Measurements from ENCODE around the gene IL10RA.
"Not testable (repeated sequence)": the region's sequence is repeated elsewhere in the genome, so short reads cannot be mapped to it uniquely, and the experiment has no call there.

IL10RA gene

DNA sequence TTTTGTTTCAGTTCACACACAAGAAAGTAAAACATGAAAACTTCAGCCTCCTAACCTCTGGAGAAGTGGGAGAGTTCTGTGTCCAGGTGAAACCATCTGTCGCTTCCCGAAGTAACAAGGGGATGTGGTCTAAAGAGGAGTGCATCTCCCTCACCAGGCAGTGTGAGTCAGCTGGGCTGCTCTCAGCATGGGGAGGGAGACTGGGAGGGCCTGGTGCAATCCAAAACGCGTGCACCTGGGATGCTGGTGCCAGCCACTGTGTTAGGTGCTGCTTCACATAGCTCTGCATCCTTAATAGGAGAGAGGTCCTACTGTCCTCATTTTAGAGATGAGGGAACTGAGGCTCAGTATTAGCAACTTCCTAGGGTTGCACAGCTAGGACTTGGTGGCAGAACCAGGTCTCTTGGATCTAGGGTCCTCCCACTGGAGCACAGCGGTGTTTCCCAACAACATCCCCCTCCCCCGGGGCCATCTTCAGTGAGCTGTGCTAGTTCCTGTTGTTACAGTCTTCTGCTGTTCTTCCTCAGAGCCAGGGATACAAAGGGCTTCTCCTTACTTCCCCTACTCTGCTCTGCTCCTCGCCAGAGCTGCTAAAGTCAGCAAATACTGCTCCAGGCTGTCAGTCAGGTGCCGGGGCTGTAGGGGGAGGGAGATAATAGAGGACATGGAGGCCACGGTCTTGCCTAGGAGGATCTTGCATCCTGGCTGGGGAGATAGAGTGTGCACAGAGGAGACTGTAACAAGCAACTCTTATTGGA is 8.0 kb downstream of the IL10RA start:
- DNase-seq, result no peak

DNA sequence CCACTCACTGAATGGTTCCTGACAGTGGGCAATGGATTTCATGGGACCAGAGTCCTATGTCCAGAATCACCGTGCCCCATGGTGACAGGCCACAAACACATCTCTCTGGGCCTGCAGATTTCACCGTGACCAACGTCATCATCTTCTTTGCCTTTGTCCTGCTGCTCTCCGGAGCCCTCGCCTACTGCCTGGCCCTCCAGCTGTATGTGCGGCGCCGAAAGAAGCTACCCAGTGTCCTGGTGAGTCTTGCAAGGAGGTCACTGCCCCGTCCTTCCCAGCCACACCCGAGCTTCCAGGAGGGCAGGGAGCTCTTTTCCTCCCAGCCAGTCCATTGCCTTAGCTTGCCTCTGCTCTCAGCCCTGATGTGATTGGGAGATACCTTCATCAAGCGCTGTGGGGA is 9.3 kb downstream of the IL10RA start:
- DNase-seq, result no peak

DNA sequence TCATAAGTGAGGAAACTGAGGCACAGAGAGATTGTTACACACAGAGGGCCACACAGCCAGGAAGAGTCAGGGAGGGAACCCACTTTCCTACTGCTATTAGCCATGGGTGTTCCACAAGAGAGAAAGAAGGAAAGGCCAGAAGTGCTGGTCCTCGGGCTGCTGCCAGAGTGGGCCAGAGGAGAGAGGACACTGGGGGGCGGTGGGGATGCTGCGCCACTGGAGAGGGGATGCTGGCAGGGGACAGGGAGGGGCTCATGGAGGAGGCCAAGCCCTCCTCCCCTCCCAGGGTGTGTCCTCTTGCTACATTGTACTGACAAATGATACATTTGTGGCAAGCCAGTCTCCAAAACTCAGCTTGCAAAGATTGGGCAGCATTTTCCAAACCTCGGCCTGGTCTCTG is 9.9 kb downstream of the IL10RA start:
- no peak for DNase-seq

DNA sequence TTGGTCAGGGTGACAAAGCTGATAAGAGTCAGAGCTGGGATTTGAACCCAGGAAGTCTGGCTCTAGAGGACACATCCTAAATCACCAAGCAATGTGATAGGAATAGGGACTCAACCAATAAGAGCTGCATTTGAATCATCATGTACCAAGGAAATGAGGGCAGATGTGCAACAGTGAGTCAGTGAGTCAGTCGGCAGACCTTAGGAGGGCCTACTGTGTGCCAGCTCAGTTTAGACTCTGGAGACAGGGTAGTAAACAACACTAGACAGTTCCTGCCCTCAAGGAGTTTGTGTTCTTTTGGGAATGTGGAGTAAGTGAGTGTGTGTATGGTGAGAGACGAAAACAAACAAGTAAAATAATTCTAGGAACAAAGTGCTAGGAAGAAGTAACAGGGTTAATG is 11.2 kb downstream of the IL10RA start:
- no peak for DNase-seq

DNA sequence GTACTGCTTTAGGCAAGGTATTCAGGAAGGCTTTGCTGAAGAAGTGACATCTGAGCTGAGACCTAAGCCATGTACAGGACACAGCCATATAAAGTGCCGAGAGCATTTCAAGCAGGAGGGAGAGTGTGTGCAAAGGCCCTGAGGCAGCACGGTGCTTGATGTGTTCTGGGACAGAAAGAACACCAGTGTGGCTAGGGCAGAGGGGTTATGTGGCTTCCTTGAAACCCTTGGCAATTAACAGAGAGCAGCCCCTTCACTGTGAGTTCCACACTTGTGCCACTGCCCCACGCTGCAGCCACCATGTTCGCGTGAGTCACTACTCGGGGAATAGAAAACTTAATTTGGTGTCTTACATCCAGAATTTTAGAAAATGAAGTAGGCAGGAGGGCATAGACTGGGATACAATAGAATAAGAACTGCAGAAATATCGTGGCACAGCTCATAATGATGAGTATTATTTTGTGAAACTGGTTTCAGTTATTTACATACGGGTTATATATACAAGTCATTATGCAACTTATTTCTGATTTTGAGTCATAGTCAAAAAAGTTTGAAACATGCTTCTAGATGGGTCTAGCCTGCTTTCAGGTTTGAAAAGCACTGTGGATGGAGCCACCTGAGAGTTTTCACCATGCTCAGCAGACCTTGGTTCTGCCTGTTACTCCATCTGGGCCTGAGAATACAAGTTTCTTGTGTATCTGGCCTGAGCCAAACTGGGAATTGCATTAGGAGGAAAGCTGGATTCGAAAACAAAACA is 11.8 kb downstream of the IL10RA start:
- DNase-seq, result no peak

DNA sequence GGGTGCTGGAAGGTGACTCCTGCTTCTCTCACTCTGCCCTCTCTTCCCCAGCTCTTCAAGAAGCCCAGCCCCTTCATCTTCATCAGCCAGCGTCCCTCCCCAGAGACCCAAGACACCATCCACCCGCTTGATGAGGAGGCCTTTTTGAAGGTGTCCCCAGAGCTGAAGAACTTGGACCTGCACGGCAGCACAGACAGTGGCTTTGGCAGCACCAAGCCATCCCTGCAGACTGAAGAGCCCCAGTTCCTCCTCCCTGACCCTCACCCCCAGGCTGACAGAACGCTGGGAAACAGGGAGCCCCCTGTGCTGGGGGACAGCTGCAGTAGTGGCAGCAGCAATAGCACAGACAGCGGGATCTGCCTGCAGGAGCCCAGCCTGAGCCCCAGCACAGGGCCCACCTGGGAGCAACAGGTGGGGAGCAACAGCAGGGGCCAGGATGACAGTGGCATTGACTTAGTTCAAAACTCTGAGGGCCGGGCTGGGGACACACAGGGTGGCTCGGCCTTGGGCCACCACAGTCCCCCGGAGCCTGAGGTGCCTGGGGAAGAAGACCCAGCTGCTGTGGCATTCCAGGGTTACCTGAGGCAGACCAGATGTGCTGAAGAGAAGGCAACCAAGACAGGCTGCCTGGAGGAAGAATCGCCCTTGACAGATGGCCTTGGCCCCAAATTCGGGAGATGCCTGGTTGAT is 12.6 kb downstream of the IL10RA start:
- no peak for DNase-seq

DNA sequence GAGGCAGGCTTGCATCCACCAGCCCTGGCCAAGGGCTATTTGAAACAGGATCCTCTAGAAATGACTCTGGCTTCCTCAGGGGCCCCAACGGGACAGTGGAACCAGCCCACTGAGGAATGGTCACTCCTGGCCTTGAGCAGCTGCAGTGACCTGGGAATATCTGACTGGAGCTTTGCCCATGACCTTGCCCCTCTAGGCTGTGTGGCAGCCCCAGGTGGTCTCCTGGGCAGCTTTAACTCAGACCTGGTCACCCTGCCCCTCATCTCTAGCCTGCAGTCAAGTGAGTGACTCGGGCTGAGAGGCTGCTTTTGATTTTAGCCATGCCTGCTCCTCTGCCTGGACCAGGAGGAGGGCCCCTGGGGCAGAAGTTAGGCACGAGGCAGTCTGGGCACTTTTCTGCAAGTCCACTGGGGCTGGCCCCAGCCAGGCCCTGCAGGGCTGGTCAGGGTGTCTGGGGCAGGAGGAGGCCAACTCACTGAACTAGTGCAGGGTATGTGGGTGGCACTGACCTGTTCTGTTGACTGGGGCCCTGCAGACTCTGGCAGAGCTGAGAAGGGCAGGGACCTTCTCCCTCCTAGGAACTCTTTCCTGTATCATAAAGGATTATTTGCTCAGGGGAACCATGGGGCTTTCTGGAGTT is 13.3 kb downstream of the IL10RA start:
- no peak for DNase-seq

DNA sequence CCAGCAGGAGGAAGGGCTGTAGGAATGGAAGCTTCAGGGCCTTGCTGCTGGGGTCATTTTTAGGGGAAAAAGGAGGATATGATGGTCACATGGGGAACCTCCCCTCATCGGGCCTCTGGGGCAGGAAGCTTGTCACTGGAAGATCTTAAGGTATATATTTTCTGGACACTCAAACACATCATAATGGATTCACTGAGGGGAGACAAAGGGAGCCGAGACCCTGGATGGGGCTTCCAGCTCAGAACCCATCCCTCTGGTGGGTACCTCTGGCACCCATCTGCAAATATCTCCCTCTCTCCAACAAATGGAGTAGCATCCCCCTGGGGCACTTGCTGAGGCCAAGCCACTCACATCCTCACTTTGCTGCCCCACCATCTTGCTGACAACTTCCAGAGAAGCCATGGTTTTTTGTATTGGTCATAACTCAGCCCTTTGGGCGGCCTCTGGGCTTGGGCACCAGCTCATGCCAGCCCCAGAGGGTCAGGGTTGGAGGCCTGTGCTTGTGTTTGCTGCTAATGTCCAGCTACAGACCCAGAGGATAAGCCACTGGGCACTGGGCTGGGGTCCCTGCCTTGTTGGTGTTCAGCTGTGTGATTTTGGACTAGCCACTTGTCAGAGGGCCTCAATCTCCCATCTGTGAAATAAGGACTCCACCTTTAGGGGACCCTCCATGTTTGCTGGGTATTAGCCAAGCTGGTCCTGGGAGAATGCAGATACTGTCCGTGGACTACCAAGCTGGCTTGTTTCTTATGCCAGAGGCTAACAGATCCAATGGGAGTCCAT is 14.1 kb downstream of the IL10RA start:
- no peak for DNase-seq

DNA sequence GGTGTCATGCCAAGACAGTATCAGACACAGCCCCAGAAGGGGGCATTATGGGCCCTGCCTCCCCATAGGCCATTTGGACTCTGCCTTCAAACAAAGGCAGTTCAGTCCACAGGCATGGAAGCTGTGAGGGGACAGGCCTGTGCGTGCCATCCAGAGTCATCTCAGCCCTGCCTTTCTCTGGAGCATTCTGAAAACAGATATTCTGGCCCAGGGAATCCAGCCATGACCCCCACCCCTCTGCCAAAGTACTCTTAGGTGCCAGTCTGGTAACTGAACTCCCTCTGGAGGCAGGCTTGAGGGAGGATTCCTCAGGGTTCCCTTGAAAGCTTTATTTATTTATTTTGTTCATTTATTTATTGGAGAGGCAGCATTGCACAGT is 14.6 kb downstream of the IL10RA start:
- DNase-seq, result no peak

DNA sequence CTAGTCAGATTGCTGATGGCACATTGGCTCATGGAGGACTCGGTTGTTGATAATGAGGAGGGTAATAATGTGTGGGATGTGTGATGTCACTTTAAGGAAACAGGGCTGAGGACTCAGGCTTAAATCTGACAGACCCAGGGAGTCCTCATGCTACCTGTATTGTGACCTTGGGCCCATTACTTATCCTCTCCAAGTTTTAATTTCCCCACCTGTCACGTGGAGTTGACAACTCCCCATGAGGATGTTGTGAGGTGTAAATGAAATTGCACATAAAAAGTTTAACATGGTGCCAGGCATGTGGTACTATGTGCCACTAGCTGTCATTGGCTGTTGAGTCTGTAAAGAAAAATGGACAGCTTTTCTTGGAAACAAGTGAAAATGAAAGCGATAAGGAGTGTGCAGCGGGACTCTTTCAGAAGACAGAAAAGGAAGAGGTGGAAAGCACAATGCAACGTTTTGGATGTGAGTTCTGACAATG is 15.3 kb downstream of the IL10RA start:
- DNase-seq, result no peak

DNA sequence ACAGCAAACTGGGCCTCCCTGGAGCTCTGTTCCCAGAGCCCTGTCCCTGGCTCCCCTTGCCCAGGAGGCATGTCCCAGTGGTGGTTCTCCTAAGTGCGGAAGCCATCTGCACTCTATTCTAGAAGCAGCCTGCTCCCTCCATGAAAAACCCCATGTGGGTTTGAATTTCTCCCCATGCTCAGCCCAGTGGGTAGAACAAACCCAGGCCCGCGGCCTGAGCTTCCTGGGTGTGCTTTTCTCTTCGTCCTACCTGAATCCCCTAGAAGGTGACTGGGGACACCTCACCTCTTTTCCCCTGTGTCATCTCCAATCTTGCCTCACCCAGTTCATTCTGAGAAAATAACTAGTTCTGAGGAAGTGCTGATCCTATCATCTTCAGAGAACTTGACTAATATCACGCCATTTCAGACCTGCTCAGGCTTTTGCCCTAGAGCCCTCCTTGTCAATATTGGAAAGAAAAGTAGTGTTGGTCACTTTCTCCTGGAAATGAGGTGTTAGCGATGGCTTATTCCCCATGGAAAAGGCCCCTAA is 15.9 kb downstream of the IL10RA start:
- no peak for DNase-seq

DNA sequence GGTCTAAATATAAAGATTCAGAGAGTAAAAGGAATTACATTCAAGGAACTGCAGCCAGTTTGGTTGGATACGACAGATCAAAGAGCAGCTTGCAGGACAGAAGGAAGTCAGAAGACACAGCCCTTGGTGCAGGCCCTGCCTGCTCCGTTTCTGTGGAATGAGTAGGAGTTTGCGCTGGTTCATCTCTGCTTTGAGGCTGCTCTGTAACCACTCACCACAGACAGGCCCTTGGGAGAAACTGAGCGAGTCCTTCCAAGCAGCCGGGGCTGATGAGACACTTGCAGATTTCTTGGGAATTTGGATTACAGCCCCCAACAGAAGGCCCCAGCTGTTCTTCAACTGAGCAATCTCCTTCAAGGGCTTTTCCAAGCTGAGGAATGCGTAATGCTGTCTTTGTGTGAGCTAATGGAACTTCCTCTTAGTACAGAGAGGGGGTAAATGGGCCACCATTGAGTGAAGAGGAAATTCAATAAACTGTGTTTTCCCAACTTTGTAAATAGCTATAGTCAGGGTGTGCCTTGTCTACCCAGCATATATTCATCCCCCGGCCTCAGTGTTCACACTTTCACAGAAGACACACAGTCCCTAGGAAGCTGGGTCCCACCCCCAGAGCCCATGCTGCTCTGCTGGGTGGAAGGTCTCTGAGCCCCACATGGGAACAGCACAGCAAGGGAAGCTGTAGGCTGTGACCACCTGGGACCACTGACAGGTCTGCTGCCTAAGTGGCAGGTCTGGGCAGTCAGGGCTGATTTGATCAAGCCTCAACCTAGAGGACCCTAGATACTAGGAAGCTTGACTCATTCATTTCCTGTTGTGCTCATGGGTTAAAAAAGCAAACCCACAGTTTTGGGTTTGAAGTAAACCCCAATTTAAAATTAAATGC is 16.6 kb downstream of the IL10RA start:
- no peak for DNase-seq

DNA sequence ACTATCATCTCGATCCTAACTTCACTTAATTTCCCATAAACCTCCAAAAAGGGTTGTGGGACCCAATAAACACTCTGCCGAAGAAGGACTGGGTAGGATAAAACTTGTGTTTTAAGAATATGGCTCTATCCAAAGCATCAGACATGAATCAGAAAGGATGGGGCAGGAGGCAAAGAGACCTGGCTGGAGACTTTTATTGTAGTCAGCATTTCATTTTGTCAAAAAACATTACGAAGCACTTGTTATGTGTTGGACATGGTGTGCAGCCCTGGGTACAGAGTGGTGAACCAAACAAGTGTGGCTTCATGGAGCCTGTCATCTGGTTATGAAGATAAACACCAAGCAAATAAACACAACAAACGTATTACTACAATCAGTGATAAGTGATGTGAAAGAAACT is 17.3 kb downstream of the IL10RA start:
- DNase-seq, result no peak

DNA sequence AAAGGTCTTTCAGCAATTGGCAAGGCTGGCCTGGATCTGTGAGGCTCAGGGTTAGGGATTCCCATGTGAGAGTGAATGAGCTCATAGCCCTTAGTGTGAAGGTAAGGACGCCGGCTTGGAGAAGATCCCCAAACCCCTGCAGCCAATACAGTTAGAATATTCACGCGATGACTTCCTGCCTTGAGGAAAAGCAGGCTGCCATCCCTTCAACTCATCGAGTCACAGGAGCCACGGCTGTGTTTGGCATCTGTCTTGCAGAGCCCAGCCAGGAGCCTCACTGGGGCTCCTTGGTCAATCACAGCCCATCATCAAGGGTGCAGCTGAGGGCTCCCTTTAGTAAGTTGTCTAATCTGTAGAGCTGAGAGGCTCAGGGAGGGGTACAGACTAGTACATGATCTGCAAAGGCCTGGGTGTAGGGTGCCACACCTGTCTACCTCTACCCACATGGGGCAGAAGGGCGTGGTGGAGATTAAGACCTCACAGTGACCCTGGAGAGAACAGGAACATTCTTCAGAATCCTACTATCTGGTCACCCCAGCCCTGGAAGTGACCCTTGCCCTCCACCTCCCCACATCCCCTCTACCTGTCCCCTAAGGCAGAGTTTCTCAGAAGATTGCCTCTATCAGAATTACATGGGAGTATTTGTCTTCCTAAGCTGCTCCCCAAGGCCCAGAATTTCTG is 18.5 kb downstream of the IL10RA start:
- DNase-seq, result no peak

DNA sequence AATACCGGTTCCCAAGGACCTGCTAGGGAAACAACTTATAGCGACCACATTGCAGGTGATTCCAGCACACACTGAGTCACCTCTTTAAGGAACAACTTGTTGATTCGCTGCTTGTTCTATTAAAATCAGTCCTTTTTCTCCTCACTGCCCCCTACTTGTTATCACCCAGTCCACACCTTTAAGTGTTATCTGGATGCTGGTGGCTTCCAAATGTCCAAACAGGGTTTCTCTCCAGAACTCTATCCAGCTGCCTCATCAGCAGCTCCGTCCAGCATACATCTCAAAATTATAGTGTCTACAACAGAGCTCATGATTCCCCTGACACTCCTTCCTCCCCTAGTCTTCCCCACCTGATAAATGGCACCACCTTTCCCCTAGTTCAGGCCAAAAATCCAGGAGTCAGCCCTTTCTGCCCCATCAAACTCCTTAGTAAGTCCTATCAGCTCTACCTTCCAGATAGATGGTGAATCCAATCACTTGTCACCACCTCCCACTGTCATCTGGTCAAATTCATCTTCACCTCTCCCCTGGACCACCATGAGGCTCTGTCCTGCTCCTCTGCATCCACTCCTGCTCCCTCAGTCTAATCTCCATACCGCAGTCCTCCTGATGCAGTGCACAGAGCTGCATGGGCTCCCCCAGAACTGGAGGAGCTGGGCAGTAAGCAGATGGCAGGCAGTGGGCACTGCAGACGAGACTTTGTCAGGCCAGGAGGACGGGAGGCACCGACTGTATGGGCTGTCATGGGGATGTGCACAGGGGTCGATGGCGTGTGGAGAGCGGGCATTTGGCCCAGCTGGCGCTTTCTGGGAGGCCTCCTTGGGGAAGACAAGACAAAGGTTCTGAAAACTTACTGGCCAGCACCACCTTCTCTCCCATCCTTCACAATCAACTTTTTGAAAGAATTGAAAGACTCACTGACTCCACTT is 19.3 kb downstream of the IL10RA start:
- DNase-seq, result no peak

DNA sequence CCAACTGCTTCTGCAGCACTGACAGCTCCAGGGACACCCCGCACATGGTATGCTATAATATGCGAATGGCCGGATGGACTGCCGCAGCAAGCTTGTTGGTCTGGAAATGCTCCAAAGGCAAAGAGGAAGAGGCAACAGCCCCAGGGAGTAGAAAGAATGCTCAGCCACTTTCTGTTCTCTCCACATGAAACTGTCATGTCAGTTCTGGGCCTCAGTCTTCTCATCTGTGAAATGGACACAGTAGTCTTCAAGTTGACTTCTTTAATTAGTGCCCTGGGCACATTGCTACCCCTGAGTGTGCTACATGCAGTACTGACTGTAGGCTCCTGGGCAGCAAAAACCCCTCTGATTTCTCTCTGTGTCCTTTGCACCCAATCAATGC is 19.9 kb downstream of the IL10RA start:
- DNase-seq, result no peak

DNA sequence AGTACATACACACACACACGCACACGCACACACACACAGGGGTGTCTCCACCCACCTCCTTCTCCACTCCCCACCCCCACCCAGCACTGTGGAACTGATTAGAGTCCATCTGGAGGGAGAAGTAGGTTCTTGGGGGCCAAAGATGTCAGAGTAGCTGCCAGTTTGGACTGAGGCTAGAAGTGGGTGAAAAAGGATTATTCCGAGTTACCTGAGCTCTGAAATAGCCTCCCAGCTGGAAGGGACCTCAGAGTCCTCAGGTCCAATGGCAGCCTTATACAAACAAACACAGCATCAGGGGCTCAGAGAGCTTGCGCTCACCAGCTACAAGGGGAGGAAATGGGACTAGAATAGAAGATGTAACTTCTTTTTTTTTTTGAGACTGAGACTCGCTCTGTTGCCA is 20.8 kb downstream of the IL10RA start:
- no peak for DNase-seq

DNA sequence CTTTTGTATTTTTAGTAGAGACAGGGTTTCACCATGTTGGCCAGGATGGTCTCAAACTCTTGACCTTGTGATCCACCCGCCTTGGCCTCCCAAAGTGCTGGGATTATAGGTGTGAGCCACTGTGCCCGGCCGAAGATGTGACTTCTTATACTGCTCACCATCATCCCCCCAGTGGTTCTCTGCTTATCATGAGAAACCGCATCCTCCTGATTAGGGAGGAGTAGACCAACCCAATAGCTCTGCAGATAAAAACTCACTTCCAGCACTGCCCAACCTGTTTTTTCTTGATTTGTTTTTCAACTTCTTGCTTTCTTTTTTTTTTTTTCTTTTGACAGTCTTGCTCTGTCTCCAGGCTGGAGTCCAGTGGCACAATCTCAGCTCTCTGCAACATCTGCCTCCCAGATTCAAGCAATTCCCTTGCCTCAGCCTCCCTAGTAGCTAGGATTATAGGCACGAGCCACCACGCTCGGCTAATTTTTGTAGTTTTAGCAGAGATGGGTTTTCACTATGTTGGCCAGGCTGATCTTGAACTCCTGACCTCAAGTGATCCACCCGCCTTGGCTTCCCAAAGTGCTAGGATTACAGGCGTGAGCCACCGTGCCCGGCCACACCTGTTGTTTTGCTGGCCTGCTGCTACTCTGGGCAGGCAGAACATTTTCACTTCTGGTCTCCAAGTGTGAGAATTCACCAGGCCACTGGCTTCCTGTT is 21.5 kb downstream of the IL10RA start:
- not testable (repeated sequence) for DNase-seq
